GM18868 (cell line): Measurements from ENCODE around the gene SRRM1.
"Not testable (repeated sequence)": the region's sequence is repeated elsewhere in the genome, so short reads cannot be mapped to it uniquely, and the experiment has no call there.

ENCODE experiments used
- ATAC-seq: cut with Tn5 transposase; IDR thresholded peaks from one replicate; pipeline ENCODE4 v1.9.1; 2021; ENCODE audit warnings: mild to moderate bottlenecking, moderate library complexity; ENCODE audit not compliant: unreplicated experiment

The SRRM1 gene

DNA sequence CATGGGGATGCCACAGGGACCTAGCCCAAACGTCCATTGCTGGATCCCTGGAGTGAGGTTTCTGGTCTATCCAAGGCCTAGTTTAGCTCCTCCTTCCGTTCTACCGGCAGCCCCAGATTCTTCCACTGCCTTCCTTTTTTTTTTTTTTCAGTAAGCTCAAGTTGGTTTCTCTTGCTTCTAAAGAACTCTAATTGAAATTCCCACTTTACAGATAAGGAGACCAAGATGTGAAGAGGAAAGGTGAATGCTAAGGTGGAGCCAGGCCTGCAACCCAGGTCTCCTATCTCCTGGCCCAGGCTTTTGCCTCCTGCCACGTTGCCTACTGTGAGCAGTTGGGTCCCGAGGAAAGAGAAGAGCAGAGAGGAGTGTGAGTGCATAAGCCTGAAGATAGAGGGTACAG is 70.6 kb downstream of the SRRM1 start:
- no peak for ATAC-seq

DNA sequence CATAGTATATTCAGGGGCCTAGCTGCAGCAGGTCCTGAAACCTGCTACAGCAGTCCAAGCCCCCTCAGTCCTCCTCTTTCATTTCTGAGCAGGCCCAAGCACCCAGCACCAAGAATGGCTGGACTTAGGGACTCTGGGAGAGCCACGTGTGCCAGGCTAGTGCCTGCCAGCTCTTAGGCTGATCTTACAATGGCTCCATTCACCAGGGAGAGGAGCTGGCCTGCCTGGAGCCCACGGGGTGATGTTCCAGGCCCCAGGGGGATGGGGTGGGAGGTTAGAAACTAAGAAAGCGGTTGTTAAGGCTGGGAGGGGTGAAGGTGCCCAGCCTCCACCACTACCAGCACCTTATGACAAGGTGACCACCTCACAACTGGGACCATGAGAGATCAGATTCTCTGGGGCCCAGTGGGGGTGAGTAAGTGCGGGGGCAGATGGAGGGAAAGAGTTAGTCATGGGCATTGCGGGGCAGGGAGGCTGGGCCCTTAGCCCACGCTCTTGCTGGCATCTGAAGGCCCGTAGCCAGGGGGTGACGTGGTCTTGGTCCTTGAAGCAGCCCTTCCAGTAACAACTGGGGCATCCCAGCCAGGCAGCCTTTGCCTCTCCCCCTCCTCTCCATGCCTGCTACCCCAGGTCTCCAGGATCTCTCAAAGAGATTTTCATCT is 71.9 kb downstream of the SRRM1 start:
- no peak for ATAC-seq

- ATAC-seq: no peak
Measured at GRCh38 chr1:24715658-24716057, 72.6 kb downstream of the SRRM1 start.

DNA sequence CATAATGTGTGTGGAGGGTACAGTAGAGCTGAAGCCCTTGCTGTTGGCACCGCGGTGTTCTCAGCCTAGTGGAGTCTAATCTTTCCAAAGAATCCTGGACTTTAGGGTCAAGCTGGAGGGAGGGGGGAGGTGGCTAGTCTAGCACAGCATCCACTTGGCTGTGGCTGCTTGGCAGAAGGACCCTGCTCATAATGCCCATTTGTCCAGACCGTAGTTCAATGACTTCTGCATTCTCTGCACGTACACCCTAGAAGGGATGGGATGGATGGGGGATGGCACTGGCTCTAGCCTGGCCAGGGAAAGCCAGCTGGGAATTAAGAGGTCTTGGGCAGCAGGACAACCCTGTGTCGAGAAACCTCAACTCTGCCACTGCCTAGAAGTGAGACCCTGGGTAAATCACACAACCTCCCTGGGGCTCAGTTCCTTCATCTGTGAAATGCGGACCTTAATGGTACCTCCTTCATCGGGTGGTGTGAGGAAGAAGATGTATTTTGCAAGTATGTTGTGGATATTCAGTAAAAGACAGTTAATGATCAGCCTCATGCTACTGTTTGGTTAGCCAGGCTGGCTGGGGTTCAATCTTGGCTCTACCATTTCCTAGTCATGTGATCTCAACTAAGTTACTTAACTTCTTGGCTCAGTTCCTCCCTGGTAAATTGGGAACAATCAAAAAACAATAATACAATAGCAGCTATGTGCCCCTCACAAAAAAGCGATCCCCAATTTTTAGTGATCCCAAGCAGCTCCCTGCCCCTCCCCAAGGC is 75.0 kb downstream of the SRRM1 start:
- no peak for ATAC-seq

GRCh38 chr1:24720152-24720551 is 77.0 kb downstream of the SRRM1 start:
- ATAC-seq: no peak

DNA sequence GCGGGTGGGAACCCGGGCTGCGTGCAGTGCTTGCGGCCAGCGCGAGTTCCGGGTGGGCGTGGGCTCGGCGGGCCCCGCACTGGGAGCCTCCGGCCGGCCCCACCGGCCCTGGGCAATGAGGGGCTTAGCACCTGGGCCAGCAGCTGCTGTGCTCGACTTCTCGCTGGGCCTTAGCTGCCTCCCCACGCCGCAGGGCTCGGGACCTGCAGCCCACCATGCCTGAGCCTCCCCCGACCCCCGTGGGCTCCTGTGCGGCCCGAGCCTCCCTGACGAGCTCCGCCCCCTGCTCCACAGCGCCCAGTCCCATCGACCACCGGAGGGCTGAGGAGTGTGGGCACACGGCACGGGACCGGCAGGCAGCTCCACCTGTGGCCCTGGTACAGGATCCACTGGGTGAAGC is 78.4 kb downstream of the SRRM1 start:
- ATAC-seq: no peak

DNA sequence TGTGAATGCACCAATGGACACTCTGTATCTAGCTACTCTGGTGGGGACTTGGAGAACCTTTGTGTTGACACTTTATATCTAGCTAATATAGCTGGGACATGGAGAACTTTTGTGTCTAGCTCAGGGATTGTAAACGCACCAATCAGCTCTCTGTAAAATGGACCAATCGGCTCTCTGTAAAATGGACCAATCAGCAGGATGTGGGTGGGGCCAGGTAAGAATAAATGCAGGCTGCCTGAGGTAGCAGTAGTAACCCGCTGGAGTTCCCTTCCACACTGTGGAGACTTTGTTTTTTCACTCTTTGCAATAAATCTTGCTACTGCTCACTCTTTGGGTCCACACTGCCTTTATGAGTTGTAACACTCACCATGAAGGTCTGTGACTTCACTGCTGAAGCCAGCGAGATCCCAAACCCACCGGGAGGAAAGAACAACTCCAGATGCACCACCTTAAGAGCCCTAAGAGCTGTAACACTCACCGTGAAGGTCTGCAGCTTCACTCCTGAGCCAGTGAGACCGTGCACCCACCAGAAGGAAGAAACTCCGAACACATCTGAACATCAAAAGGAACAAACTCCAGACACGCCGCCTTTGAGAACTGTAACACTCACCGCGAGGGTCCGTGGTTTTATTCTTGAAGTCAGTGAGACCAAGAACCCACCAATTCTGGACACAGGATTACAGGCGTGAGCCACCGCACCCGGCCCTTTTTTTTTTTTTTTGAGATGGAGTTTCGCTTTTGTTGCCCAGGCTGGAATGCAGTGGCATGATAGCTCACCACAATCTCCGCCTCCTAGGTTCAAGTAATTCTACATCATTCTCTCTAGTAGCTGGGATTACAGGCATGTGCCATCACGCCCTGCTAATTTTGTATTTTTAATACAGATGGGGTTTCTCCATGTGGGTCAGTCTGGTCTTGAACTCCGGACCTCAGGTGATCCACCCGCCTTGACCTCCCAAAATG is 79.3 kb downstream of the SRRM1 start:
- not testable (repeated sequence) for ATAC-seq
